ENCODE measurements around the gene ZNF469. TPM values are rescaled to one million over a fixed set of nuclear protein-coding genes. Genes with fewer than 3 reads are reported as not detected.

Gene ZNF469
- total RNA-seq, 4 donors from 2014 or later, result 0.74 to 10.9 (median 0.93) TPM

GRCh38 chr16:88411951-88412576 lies 29.3 kb downstream of the ZNF469 start:
- no peak for DNase-seq (ENCODE audit: low spot score)
- no peak for TF ChIP-seq CTCF (IDR thresholded peaks at IDR 0.05)
- no peak for ATAC-seq (ENCODE audit: low FRiP score)

DNA sequence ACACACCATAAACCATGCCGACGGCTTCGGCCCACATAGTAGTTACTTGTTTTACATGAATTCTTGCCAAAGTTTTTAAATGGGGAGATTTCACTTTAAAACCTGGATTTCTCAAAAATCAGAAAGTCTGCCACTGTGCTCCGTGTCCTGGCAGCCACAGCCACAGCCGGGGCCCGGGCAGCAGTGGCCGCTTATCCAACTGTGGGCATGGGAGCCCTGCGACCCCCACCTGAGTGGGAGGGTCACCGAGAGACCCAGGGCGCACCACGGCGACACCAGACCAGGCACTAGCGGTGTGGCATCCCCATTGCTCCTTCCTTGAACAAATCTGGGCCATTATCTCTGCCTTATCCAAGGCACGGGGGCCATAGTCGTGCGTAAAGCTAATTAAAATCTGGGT lies 30.0 kb downstream of the ZNF469 start:
- no peak for ATAC-seq (ENCODE audit: low FRiP score)
- no peak for TF ChIP-seq CTCF (IDR thresholded peaks at IDR 0.05)
- DNase-seq (ENCODE audit: low spot score), result no peak

GRCh38 chr16:88413231-88413630 lies 30.5 kb downstream of the ZNF469 start:
- TF ChIP-seq CTCF (IDR thresholded peaks at IDR 0.05), result no peak
- ATAC-seq (ENCODE audit: low FRiP score) (no peak), DNase-seq (ENCODE audit: low spot score) (no peak)

- DNase-seq (ENCODE audit: low spot score) (no peak), ATAC-seq (ENCODE audit: low FRiP score) (no peak)
- TF ChIP-seq CTCF (IDR thresholded peaks at IDR 0.05), result no peak
Observed at GRCh38 chr16:88413631-88414030, 30.9 kb downstream of the ZNF469 start.

- no peak for DNase-seq (ENCODE audit: low spot score)
- no peak for TF ChIP-seq CTCF (IDR thresholded peaks at IDR 0.05)
- ATAC-seq (ENCODE audit: low FRiP score), result no peak
Observed at GRCh38 chr16:88414521-88415380, 32.0 kb downstream of the ZNF469 start.

DNA sequence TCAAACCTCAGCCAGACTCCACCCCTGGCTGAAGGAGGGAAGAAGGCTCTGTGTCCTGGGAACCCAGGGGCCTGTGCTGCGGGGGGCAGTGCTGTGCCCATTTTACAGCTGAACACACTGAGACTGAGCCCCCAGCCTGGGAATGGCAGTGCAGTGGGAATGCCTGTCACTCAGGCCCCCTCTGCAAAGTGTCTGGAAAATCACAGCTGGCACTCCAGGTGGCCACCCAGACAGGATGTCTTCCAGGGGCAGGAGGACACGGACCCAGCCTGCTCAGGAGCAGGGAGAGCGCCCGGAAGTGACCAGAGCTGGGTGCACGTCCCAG lies 32.6 kb downstream of the ZNF469 start:
- no peak for ATAC-seq (ENCODE audit: low FRiP score)
- no peak for DNase-seq (ENCODE audit: low spot score)
- no peak for TF ChIP-seq CTCF (IDR thresholded peaks at IDR 0.05)

All from omental fat pad (tissue), 4 donors.